Bronchial epithelial cell (primary cell): ENCODE data around the gene MGLL. TPM values are rescaled to one million over a fixed set of nuclear protein-coding genes. Genes with fewer than 3 reads are reported as not detected.

ENCODE experiments used
- DNase-seq: peaks from one replicate; pipeline ENCODE4 v3.0.0-alpha.2; 2010; ENCODE audit warnings: low read depth
- FAIRE-seq: peaks from 2 replicates; lab custom pipeline; 2011; peaks lifted over from hg19 to GRCh38; lab: Jason Lieb, UNC
- H3K27me3 ChIP-seq: 2 replicates; pipeline ENCODE4 v1.5.1; 2011; ENCODE audit warnings: low read length; ENCODE audit not compliant: control insufficient read depth, insufficient read depth
- H3K36me3 ChIP-seq: 2 replicates; pipeline ENCODE4 v1.5.1; 2011; ENCODE audit warnings: low read length; ENCODE audit not compliant: control insufficient read depth, insufficient read depth
- H3K4me3 ChIP-seq: 2 replicates; pipeline ENCODE4 v1.5.1; 2011; ENCODE audit warnings: mild to moderate bottlenecking, low read depth, low read length, control low read depth
- CTCF ChIP-seq: IDR thresholded peaks from 2 replicates; pipeline ENCODE4 v1.5.1; 2011; ENCODE audit warnings: mild to moderate bottlenecking, moderate library complexity, low read length, control low read depth, inconsistent platforms; ENCODE audit not compliant: insufficient read depth, severe bottlenecking
- total RNA-seq: library from RNA; depleted of rRNA; stranded (reverse); fragments of >200 nt; gene quantifications from 2 replicates; pipeline ENCODE4 v1.2.1, GENCODE V29; 2014

Gene MGLL
- total RNA-seq, 1 donor from 2014 or later = 25.5 TPM

DNA sequence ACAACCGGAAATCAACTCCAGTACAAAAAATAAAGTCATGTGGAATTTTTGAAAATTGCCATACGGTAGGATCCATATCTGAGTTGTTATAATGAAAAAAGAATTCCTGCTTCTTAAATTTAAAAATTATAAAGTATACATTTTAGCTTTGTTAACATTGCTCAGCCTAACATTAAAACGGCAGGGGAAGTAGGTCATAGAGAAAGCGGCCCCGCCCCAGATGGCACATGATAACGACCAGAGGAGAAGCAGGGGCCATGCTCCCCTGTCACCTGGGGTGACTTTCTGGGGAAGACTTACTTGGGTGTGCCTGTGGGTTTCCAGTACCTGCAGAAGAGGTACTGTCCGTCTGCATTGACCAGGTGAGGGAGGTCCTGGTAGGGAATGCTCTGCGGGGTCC is 921 bp downstream of the MGLL start:
- no peak for FAIRE-seq
- TF ChIP-seq CTCF = no peak
- H3K27me3 ChIP-seq = no peaks in the 10 kb centered on the region
- peaks cover 3% of the 10 kb centered on the region for H3K36me3 ChIP-seq
- no peak overlapping the region for H3K4me3 ChIP-seq
- DNase-seq = no peak

DNA sequence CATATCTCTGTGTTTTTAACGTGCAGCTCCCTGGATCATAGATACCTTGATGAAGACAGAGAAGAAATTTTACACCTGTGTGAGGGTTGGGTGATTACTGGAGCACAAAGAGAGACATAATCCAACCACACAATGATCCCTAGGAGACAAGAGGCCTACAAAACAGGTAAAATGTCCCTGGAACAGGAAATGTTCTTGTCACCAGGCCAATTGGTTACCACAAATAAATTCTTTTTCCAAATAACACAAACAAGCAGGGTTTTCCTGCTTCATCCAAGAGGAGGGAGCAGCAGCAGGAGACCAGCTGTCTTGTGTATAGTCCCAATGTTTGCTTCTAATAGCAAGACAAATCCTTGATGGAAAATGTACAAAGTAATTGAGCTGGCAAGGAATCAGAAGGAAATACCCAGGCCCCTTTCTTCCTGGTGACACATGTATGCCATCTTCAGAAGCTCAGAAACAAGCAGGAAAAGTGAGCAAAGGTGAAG is 1.4 kb downstream of the MGLL start:
- Histone ChIP-seq H3K36me3 (peaks cover 5% of the 10 kb centered on the region), H3K4me3 (peak overlapping the region; percentile 10), H3K27me3 (no peaks in the 10 kb centered on the region)
- no peak for FAIRE-seq
- no peak for DNase-seq
- no peak for TF ChIP-seq CTCF

DNA sequence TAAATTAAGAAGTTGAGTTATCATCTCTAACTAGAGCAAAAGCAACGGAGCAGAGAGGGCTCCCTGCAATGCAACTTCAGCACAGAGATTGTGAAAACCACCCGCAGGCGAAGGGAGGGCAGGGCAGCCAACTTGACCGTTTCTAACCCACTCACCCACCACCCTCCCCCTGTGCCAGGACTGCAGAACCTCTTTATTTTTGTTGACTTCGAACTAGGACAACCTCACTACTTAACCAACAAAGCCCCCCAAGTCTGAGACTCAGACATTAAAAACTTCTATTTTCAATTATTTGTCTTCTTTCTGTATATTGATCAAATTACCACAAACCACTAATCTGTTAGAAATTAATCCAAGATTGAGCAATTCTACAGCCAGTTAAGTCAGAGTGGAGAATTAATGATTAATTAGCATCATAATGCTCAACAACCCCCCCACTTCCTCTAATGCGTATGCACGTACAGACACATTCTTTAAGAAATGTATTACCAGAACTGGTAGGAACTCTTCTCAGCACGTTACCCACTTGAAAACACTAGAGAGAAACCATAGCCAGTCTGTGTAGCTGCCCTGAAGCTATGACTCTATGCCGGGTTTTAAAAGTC is 2.0 kb downstream of the MGLL start:
- TF ChIP-seq CTCF = no peak
- no peak overlapping the region for H3K4me3 ChIP-seq
- FAIRE-seq (no peak), DNase-seq (peak; percentile 78)
- H3K27me3 ChIP-seq = no peaks in the 10 kb centered on the region
- peaks cover 8% of the 10 kb centered on the region for H3K36me3 ChIP-seq

- DNase-seq (no peak), FAIRE-seq (no peak)
- TF ChIP-seq CTCF = no peak
- H3K4me3 ChIP-seq = no peak overlapping the region
- H3K36me3 ChIP-seq = peaks cover 10% of the 10 kb centered on the region
- H3K27me3 ChIP-seq = no peaks in the 10 kb centered on the region
Observed at GRCh38 chr3:127819656-127820055, 2.7 kb downstream of the MGLL start.

- TF ChIP-seq CTCF = no peak
- H3K4me3 ChIP-seq = no peak overlapping the region
- FAIRE-seq (no peak), DNase-seq (no peak)
- peaks cover 10% of the 10 kb centered on the region for H3K36me3 ChIP-seq
- no peaks in the 10 kb centered on the region for H3K27me3 ChIP-seq
Observed at GRCh38 chr3:127819086-127819485, 3.2 kb downstream of the MGLL start.

DNA sequence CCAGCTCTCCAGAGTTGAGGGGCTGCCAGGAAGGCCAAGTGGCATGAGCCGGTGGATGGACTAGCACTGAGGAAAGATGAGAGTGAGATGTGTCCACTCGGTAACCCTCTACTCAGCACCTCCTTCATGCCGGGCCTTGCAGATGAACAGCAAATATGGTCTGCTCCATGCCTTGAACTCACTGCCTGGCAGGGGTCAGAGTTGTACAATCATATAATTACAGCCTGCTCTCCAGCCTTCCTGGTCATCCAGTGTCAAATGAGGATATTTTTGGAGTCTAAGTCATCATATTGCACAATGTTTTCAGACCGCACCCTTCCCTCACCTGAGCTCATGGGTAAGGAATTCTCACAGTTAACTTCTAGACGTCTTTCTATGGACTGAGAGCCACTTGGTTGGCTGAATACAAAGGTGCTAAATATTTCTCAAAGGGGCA is 4.9 kb downstream of the MGLL start:
- peak; percentile 97 for DNase-seq
- no peak for FAIRE-seq
- no peak for TF ChIP-seq CTCF
- Histone ChIP-seq H3K27me3 (no peaks in the 10 kb centered on the region), H3K36me3 (peaks cover 15% of the 10 kb centered on the region), H3K4me3 (no peak overlapping the region)
